GDM1 (cell line): Measurements from ENCODE around the gene TRMT2A.
"Not testable (repeated sequence)": the region's sequence is repeated elsewhere in the genome, so short reads cannot be mapped to it uniquely, and the experiment has no call there.

Experiments used
- DNase-seq: peaks from one replicate; lab custom pipeline; 2025; lab: John Stamatoyannopoulos, UW

The TRMT2A gene, protein sequence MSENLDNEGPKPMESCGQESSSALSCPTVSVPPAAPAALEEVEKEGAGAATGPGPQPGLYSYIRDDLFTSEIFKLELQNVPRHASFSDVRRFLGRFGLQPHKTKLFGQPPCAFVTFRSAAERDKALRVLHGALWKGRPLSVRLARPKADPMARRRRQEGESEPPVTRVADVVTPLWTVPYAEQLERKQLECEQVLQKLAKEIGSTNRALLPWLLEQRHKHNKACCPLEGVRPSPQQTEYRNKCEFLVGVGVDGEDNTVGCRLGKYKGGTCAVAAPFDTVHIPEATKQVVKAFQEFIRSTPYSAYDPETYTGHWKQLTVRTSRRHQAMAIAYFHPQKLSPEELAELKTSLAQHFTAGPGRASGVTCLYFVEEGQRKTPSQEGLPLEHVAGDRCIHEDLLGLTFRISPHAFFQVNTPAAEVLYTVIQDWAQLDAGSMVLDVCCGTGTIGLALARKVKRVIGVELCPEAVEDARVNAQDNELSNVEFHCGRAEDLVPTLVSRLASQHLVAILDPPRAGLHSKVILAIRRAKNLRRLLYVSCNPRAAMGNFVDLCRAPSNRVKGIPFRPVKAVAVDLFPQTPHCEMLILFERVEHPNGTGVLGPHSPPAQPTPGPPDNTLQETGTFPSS

DNA sequence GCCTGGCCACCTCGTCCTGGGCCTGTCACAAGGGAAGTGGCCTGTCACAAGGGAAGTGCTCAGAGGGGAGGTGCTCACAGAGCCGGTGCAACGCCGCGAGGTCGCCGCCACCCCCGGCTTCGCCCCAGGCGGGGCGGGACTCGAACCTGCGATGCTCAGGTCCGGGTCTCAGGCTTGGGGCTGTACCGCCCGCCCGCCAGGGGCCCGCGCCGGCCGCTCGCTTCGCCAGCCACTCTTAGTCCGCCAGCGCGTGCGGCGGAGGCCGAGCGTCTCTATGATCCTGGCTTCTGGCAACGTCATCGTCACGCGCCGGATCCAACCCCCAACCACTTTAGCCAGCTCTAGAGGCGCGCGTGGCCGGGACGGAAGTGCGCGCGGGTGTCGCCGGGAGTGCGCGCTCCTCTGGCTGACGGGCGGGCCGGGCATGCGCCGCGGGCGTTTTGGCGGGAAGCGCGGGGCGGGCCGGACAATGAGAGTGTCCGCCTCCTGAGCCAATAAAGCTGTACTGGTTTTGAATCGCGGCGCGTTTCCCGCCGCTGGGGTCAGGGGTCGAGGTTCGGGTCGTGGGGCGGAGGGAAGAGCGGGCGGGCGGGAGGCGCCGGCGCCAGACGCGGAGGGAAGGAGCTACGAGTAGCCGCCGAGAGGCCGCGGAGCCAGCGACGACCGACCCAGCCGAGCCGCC lies at the start of gene TRMT2A:
Gene TRMT2A (minus strand): TSS at position 276 of the 682 bp plus-strand sequence. CDS start 320 bp downstream, outside the sequence.
- DNase-seq = peak; percentile 98

DNA sequence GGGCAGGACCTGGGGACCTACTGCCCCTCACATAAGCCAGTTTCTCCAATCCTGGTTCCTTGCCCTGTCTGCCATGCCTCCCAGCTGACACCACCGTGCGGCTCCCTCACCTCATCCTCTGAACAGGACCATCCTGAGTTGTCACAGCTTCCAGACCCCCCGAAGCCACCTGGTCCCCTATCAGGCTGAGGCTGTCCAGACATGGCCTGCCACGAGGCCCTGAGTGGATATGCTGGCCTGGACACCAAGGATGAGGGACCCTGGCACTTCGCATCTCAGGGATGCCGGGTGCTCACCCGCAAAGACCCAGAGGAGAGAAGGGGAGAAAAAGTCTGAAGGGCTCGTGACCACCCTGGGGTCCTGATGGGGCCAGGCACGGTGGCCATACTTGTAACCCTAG lies 49.7 kb upstream of the TRMT2A start:
- no peak for DNase-seq

DNA sequence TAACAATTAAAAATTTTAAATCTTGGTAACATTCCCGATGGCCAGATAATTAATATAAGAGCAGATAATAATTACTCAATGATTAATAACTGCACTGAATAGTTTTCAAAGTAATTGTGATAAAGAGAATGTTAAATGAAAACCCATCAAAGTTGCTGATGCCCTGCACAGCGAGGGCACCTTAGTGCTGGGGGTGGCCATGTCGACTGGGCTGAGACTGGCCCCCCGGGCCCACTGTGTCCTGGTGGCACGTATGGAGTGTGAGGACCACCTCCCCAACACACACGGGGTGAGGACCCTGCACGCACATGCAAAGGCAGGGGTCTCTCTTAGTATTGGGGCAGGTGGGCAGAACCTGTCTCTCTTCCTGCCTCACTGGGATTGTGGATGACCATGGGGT lies 48.9 kb upstream of the TRMT2A start:
- DNase-seq = no peak

DNA sequence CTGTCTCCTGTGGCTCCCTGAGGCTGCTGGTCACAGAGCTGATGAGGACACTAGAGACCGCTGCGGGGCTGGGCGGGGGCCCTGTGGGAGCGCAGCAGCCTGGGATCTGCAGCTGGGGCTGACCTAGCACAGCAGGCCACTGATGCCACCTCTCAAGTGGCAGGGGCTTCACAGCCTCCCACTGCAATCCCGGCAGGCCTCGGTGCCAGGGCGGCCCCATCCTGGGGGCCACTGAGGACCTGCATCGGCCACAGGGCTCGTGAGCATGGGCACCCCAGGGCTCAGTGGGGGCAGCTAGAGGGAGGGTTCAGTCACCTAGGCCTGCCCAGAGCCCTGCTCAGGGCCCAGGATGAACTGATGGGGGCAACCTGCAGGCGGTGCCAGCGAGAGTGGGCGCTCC lies 48.4 kb upstream of the TRMT2A start:
- no peak for DNase-seq

DNA sequence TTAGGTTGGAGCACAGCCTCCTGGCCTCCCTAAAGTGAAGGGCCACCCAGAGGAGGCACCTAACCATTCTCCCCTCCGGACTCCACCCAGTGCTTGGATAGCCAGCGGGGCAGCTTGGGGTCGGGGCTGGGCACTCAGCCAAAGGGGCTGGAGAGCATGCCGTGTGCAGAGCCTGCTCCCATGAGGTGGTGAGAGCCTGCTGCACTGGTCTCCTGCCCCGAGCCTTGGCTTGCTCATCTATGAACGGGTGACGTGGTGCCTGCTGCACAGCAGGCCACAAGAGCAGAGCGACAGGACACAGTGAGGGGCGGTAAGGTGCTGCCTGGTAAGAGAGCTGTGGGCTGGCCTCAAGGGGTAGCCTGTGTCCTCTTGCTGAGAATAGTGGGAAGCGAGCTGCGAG lies 47.8 kb upstream of the TRMT2A start:
- DNase-seq = no peak

DNA sequence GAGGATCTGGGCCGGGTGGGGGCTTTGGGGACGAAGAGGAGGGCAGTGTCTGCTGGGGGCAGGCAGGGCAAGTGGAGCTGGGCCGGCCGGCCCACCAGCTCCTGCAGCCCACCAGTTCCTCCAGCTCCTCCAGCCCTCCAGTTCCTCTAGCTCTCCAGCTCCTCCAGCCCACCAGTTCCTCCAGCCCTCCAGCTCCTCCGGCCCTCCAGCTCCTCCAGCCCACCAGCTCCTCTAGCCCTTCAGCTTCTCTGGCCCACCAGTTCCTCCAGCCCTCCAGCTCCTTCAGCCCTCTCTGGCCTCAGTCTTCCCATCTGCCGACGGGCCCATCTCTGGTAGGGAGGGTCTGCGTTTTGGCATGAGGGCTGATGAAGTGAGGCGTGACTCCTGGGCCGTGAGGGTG lies 43.0 kb upstream of the TRMT2A start:
- DNase-seq = no peak

DNA sequence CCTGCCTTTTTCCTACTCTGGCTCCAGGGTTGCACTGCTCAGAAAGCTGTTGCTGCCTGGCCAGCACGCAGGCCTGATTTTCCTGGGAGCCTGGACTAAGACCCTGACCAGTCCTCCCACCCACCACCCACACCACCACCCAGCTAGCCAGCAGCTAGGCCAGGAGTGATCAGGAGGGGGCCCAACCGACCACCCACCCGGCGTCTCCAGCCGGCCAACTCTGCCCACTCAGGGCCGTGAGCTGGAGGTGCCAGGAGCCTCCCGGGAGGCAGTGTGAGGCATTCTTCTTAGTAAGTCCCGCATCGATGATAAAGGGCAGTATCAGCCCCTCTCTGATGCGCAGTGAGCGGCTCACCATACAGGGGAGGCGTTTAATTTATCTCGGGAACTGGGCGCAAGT lies 42.5 kb upstream of the TRMT2A start:
- DNase-seq = not testable (repeated sequence)

DNA sequence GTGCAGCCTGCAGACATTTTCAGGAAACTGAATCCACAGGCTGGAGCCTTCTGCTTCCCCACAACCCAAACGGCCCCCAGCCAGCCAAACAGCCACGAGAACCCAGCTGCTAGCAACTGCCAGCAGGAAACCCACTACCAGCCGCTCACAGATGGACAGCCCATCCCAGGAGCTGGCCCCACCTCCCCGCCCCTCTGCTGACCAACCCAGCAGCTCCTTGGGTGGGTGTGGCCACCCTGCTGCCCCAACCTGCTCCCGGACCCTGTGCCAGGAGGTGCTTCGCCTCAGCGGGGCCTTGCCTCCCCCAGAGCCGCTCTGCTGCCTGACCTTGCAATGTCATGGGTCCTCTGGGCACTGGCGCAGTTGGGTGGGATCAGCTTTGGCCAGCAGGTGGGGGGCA lies 42.0 kb upstream of the TRMT2A start:
- DNase-seq = peak; percentile 91

DNA sequence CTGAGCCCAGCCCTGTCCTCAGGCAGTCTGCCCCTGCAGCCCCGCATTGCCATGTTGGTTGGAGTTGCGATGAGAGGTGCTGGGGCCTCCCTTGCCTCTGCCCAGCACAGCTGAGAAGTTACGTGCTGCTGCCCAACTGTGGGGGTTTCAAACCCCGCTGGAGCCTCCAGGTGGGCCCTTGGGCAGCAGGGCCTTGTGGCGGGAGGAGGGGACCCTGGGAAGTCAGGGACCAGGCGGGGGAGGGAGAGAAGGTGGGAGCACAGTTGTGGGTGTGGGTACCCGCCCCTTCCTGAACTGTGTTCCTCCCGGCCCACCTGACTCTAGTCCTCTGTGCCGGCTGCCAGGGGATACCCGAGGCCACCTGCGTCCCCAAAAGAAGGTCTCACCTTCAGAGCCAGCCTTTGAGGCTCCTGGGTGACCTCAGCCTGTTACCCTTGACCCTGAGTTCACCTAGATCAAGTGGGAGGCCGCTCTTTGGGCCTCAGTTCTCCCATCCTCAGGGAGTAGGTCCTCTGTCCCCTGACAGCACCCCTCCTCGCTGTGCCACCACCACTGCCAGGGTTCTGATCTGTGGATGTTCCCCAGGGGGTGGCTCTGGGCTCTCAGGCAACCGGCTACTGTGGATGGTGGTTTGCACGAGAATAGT lies 41.5 kb upstream of the TRMT2A start:
- no peak for DNase-seq

DNA sequence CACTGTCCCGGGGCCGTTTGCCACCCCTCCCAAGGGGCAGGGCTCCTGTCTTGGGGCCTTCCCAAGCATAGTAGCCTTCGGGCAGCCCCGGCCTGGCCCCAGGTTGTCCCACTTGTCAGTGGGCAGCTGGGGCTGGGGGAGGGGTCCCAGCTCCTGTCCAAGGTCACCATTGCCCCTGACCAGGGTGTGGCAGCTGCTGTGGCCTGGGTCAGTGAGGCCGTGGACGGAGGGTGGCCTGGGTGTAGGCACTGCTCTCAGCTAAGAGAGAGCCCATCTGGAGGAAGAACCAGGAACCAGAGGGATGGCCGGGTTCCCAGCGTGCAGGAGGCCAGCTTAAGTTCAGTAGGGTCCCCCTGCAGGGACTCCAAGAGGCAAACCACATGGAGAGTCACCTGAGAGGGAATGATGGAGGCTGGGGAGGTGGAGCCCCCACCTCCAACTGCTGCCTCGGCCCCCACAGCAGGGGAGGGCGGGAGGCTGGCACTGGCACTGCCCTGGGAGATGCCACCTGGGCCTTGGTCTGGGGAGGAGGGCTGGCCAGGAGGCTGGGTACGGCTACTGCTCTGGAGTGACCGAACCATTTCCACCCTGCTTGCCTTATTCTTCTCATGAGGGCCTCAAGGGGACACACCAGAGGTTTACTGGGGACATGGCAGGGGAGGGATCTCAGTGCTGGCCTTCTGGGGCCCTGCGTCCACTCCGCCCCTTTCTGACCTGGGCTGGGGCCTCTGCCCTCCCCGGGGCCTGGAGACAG lies 40.6 kb upstream of the TRMT2A start:
- no peak for DNase-seq

DNA sequence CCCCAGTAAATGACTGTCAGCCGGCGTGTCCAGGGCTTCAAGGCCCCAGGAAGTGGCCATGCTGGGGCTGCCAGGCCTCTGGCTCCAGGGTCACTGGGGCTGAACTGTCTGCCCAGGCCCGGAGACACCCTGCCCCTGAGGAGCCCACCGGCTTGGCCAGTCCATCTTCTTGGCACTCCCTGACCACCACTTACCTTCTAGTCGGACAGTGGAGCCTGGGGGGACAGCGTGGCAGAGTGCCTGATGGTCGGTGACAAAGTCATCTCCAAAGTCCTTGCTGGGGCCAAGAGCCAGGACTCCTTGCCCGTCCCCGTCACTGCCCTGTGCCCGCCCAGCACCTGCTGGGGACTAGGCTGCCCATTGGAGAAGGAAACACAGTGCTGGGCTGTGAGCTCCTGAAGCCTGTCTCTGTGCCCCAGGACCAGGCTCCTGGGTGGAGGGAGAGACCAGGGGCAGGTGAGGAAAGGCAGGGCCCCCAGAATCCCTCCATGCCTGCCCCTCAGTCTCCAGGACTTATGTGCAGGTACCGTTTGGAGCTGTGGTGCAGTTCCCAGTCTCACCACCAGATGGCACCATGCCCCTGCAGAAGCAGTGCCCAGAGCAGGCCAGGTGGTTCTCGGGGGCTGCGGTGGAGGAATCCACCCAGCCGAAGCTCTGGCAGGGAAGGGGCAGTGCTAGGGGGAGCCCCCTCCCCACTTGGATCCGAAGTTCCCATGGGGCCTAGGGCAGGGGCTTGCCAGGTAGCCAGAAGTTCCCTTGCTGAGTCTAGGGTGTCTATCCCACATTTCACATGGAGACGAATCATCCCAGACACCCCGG lies 39.8 kb upstream of the TRMT2A start:
- peak; percentile 66 for DNase-seq

DNA sequence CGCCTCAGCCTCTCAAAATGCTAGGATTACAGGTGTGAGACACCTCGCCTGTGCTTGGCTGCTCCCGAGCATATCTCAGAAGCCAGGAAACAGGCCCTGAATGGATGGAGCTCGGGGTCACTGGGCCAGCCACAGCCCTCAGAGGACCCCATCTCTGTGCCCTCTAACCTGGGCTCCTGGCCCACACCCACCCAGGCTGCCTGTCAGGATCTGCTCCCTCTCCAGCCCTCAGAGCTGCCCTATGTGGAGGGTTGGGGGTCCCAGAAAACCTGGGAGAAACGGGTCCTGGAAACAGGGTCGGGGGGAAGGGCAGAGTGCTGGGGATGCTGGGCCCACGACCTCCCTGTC lies 39.0 kb upstream of the TRMT2A start:
- DNase-seq = no peak

DNA sequence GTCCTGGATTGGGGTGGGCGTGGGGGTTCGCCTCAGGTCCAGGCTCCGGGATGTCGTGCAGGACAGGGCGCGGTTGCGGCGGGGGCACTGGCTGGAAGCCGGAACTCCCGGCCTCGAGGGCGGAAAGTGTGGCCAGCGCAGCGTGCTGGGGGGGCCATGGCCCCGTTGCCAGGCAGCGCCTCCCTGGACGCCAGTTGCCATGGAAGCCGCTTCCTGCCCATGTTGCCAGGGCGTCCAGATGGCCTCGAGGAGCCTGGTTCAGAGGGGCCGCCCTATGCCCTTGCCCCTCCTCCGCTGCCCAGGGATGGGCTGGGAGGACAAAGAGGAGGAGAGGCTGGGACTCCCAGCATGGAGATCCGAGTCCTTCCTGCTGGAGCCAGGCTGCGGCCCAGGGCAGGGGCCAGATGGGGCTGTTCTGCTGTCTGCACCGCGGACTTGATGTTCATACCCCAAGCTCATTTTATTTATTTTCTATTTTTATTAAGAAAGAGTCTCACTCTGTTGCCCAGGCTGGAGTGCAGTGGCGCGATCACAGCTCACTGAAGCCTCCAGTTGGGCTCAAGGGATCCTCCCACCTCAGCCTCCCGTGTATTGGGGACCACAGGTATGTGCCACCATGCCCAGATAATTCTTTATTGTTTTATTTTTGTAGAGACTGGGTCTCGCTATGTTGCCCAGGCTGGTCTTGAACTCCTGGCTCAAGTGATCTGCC lies 38.5 kb upstream of the TRMT2A start:
- DNase-seq = no peak

DNA sequence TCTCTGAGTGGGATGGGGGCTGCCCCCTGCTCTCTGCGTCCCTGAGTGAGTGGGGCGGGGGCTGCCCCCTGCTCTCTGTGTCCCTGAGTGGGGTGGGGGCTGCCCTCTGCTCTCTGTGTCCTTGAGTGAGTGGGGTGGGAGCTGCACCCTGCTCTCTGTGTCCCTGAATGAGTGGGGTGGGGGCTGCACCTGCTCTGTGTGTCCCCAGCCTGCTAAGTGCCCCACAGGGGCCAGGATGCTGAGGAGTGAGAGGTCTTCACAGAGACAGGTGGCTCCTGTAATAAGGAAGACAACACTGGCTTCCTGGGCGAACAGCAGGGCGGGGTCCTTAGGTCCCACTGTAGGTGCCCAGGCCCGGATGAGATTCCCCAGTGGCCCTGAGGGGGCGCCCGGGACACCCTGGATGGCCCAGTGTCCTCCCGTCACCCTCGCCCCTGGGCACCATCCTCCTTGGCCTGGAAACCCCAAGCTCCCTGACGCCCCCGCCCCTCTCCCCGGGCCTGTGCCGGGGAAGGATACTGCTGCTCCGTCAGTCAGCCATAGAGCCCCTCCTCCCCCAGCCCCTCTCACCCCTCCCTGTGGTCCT lies 37.7 kb upstream of the TRMT2A start:
- DNase-seq = no peak

DNA sequence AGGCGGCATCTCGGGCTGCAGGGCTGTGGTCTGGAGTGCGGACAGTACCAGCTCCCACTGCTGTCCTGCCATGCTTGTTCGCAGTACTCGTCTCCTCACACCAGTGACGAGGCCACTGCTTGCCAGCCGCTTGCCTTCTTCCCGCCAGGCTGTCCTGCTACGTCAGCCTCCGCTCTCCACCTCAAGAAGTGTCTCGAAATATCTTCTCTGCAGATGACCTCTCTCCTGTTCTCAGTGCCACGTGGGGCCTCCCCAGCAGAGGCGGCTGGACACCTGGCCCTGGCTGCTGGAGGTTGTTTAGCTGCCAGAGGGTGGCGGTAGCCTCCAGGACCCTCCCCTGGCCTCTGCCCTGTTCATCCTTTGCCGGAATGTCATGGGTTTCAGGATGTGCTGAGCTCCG lies 36.9 kb upstream of the TRMT2A start:
- no peak for DNase-seq

DNA sequence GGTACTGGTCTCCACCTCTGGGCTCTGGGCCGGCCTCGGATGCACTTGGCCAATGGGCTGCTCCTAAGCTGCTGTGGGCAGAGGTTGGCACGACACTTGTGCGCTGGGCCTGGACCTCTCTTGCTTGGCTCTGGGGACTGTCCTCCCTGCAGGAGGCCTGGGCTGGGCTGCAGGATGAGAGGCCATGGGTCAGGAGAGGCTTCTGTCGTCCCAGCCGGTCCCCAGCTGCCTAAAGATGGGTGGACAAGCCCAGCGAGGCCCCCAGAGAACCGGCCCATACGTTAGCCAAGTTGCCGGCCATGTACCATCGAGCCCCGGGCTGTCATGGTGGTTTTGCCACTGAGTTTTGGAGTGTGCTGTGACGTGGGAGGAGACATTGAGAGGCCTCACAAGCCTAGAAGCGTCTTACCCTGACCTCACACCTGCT lies 35.5 kb upstream of the TRMT2A start:
- no peak for DNase-seq

DNA sequence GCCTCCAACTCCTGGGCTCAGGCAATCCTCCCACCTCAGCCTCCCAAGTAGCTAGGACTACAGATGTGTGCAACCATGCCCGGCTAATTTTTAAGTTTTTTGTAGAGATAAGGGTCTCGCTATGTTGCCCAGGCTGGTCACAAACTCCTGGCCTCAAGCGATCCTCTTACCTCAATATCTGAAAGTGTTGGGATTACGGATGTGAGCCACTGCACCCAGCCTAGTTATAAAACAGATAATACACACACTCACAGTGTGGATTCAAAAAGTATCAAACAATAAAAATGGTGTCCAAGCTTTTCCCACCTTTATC lies 34.2 kb upstream of the TRMT2A start:
- DNase-seq = no peak

DNA sequence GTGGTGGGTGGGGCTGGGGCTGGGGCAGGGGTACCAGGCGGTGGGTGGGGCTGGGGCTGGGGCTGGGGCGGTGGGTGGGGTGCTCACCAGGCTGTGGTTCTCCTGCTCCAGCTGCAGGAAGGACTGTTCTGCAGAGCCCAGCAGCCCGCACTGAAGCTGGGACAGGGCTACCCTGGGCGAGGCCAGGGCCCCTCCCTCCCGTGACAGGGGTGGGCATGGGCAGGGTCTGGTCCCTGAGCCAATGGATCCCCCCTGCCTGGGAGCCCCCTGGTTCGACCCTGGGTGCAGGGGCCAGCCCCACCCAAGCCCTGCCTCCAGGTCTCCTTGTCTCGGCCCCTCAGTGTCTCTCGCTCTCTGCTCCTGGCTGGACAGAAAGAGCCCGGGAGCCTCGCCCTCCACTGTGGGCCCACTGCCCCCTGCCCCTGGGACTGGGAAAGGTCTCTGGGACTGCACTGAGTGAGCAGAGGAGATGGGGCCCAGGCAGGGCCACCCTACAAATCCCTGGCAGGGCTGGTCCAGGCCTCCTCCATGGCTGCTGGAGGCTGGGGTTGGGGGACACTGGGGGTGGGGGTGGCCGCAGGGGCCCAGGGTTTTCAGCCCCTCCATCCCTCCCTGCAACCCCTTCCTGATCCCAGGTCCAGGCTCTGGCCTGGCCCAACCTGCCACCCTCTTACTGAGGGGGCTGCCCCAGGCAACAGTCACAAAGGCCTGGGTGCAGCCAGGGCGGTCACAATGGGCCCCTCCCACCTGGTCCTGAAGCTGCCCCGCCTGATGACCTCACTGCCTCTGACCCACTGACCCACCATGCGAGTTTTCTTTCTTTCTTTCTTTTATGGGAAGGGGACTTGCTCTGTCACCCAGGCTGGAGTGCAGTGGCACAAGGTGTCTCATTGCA lies 33.6 kb upstream of the TRMT2A start, which contains the start of gene CCDC188:
Gene CCDC188 (minus strand): TSS at position 675 of the 895 bp plus-strand sequence. CDS start 69 bp downstream, at position 606.
- DNase-seq = no peak
